Measurements from ENCODE around the gene PPP2R5B. TPM values are rescaled to one million over a fixed set of nuclear protein-coding genes. Genes with fewer than 3 reads are reported as not detected.

The PPP2R5B gene
- total RNA-seq, 6 donors from 2014 or later = 21.0 to 48.1 (median 27.5) TPM

- 90 to 93% methylated on average over 7 of the region's 7 CpGs for WGBS, 2 donors
- ATAC-seq (ENCODE audit: low FRiP score in 2 of 2) = no peak
- H3K36me3 ChIP-seq = peaks cover 21 to 75% (median 61%) of the 10 kb centered on the region in 4 donors
These were observed 5.1 kb downstream of the PPP2R5B start for GRCh38 chr11:64929625-64930024.

DNA sequence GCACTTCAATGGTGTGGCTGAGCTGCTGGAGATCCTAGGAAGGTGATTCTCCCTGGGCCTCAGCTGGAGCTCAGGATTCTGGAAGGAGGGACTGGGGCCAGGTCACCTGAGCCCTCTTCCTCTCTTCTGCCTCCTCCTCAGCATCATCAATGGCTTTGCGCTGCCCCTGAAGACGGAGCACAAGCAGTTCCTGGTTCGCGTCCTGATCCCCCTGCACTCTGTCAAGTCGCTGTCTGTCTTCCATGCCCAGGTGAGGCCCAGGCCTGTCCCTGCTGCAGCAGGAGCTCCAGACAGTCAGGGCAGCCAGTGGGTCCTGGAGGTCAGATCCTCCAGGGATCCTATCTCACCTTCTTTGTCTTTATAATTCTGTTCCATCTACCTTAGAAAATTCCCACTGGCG is 5.9 kb downstream of the PPP2R5B start:
- TF ChIP-seq POLR2A (IDR thresholded peaks at IDR 0.05) = no peak
- TF ChIP-seq EP300 (IDR thresholded peaks at IDR 0.05) = no peak
- no peak for TF ChIP-seq POLR2AphosphoS5 (IDR thresholded peaks at IDR 0.05)
- TF ChIP-seq, protein P1, sequence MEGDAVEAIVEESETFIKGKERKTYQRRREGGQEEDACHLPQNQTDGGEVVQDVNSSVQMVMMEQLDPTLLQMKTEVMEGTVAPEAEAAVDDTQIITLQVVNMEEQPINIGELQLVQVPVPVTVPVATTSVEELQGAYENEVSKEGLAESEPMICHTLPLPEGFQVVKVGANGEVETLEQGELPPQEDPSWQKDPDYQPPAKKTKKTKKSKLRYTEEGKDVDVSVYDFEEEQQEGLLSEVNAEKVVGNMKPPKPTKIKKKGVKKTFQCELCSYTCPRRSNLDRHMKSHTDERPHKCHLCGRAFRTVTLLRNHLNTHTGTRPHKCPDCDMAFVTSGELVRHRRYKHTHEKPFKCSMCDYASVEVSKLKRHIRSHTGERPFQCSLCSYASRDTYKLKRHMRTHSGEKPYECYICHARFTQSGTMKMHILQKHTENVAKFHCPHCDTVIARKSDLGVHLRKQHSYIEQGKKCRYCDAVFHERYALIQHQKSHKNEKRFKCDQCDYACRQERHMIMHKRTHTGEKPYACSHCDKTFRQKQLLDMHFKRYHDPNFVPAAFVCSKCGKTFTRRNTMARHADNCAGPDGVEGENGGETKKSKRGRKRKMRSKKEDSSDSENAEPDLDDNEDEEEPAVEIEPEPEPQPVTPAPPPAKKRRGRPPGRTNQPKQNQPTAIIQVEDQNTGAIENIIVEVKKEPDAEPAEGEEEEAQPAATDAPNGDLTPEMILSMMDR (IDR thresholded peaks at IDR 0.05) = no peak
- Histone ChIP-seq H3K36me3 (peaks cover 21 to 82% (median 67%) of the 10 kb centered on the region in 4 donors), H3K4me3 (no peak overlapping the region), H3K27ac (no peak overlapping the region), H3K4me1 (peaks cover 12 to 19% (median 14%) of the 10 kb centered on the region in 4 donors), H3K27me3 (no peaks in the 10 kb centered on the region), H3K9me3 (no peaks in the 10 kb centered on the region)
- DNase-seq = no peak
- no peak for ATAC-seq (ENCODE audit: low FRiP score in 2 of 2)
- 90 to 99% methylated on average over 6 of the region's 6 CpGs for WGBS, 2 donors

More at GRCh38 chr11:64929625-64930024, 5.1 kb downstream of the PPP2R5B start:
- H3K27me3 ChIP-seq = no peaks in the 10 kb centered on the region
- no peak overlapping the region for H3K4me3 ChIP-seq
- H3K27ac ChIP-seq = no peak overlapping the region
- H3K4me1 ChIP-seq = peaks cover 14 to 24% (median 16%) of the 10 kb centered on the region in 4 donors
- H3K9me3 ChIP-seq = no peaks in the 10 kb centered on the region
- no peak for TF ChIP-seq POLR2AphosphoS5 (IDR thresholded peaks at IDR 0.05)
- TF ChIP-seq, protein P1 (IDR thresholded peaks at IDR 0.05) = no peak
- TF ChIP-seq EP300 (IDR thresholded peaks at IDR 0.05) = no peak
- TF ChIP-seq POLR2A (IDR thresholded peaks at IDR 0.05) = no peak
- DNase-seq = no peak

DNA sequence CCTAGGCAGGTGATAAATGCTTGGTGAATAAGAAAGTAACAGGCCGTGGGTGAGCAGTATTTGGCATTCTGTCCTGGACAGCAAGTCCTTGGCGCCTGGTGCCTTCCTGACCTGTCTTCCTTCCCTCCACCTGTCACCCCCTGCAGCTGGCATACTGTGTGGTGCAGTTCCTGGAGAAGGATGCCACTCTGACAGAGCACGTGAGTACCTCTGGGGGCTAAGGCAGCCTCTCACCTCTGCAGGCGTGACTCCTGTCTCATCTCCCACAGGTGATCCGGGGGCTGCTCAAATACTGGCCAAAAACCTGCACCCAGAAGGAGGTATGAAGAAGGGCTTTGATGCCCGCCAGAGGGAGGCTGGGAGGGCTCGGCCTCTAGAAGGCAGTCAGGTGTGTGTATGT is 6.8 kb downstream of the PPP2R5B start:
- Histone ChIP-seq H3K27me3 (no peaks in the 10 kb centered on the region), H3K4me3 (no peak overlapping the region), H3K9me3 (no peaks in the 10 kb centered on the region), H3K36me3 (peaks cover 21 to 87% (median 69%) of the 10 kb centered on the region in 4 donors), H3K4me1 (peaks cover 2 to 9% (median 5%) of the 10 kb centered on the region in 4 donors), H3K27ac (no peak overlapping the region)
- TF ChIP-seq, protein P1 (IDR thresholded peaks at IDR 0.05) = no peak
- TF ChIP-seq EP300 (IDR thresholded peaks at IDR 0.05) (no peak), POLR2A (IDR thresholded peaks at IDR 0.05) (no peak), POLR2AphosphoS5 (IDR thresholded peaks at IDR 0.05) (no peak)
- ATAC-seq (ENCODE audit: low FRiP score in 2 of 2) = no peak
- 90 to 94% methylated on average over 6 to 7 of the region's 7 CpGs for WGBS, 2 donors
- no peak for DNase-seq

- Histone ChIP-seq H3K27me3 (no peaks in the 10 kb centered on the region), H3K4me3 (no peak overlapping the region), H3K27ac (no peak overlapping the region), H3K36me3 (peaks cover 21 to 81% (median 67%) of the 10 kb centered on the region in 4 donors), H3K9me3 (no peaks in the 10 kb centered on the region), H3K4me1 (no peaks in the 10 kb centered on the region)
- no peak for ATAC-seq (ENCODE audit: low FRiP score in 2 of 2)
- 91 to 96% methylated on average over 4 to 5 of the region's 5 CpGs for WGBS, 2 donors
- DNase-seq = no peak
- TF ChIP-seq, protein P1 (IDR thresholded peaks at IDR 0.05) = no peak
- TF ChIP-seq POLR2A (IDR thresholded peaks at IDR 0.05) = no peak
- no peak for TF ChIP-seq EP300 (IDR thresholded peaks at IDR 0.05)
- TF ChIP-seq POLR2AphosphoS5 (IDR thresholded peaks at IDR 0.05) = no peak
These were observed 7.8 kb downstream of the PPP2R5B start for GRCh38 chr11:64932324-64932723.
